HepG2 (cell line): ENCODE measurements around the gene SPACA6.

Source experiments
- HOXA9 ChIP-seq: sonication (generic); formaldehyde crosslinking; IDR thresholded peaks from 2 replicates; pipeline ENCODE4 v1.8.1; 2022; ENCODE audit warnings: missing genetic modification reagents, mild to moderate bottlenecking, moderate library complexity, borderline replicate concordance
- RELA ChIP-seq: sonication (generic); formaldehyde crosslinking; IDR thresholded peaks from 2 replicates; pipeline ENCODE4 v1.4.0; 2020; ENCODE audit warnings: missing genetic modification reagents
- SRSF9 ChIP-seq: fragments of 200-400 bp; formaldehyde crosslinking; IDR thresholded peaks from 2 replicates; pipeline ENCODE4 v1.6.1; 2018; ENCODE audit warnings: borderline replicate concordance, mild to moderate bottlenecking, low read depth, low read length; ENCODE audit not compliant: insufficient read depth, poor library complexity, severe bottlenecking
- YY1 ChIP-seq: IDR thresholded peaks from 2 replicates; pipeline ENCODE4 v1.6.1; 2011; ENCODE audit warnings: low read length, low read depth, moderate library complexity, mild to moderate bottlenecking; ENCODE audit not compliant: insufficient read depth, insufficient replicate concordance
- ZNF3 ChIP-seq: IDR thresholded peaks from 2 replicates; pipeline ENCODE4 v1.7.0; 2017; ENCODE audit warnings: inconsistent platforms

DNA sequence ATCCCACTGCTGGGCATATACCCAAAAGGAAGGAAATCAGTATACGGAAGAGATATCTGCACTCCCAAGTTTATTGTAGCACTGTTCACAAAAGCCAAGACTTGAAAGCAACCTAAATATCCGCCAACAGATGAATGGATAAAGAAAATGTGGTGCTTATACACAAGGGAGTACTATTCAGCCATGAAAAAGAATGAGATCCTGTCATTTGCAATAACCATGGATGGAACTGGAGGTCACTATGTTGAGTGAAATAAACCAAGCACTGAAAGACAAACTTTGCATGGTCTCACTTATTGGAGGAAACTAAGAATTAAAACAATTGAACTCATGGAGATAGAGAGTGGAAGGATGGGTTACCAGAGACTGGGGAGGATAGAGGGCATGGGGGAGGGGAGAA, 40.0 kb upstream of the SPACA6 start:
- TF ChIP-seq HOXA9 (CRISPR knock-in tag) (no peak), YY1 (no peak), ZNF3 (CRISPR knock-in tag) (no peak), SRSF9 (no peak), RELA (no peak)
